Adrenal gland (tissue), 5 donors: ENCODE results near the gene IYD.

Experiments
- POLR2A ChIP-seq, 2 donors: fragments of 450-650 bp; IDR thresholded peaks; one replicate each; pipeline ENCODE4 v1.6.1; 2017; ENCODE audit warnings: antibody characterized with exemption in 2 of 2, mild to moderate bottlenecking in 2 of 2, moderate library complexity in 1 of 2
- TF ChIP-seq, protein P1 (sequence below), 6 experiments: fragments of 450-650 bp in 4 of 6; fragments of 200-600 bp in 2 of 6; sonication (generic) in 1 of 6; IDR thresholded peaks; 1 replicate in 5 of 6; 2 replicates in 1 of 6; pipeline versions ENCODE4 v1.5.1 to v1.8.0; 2016 to 2021; ENCODE audit warnings: antibody characterized with exemption in 6 of 6, mild to moderate bottlenecking in 2 of 6, moderate library complexity in 1 of 6
- donor health status: DM: no; HTN: no; CAD: no.

DNA sequence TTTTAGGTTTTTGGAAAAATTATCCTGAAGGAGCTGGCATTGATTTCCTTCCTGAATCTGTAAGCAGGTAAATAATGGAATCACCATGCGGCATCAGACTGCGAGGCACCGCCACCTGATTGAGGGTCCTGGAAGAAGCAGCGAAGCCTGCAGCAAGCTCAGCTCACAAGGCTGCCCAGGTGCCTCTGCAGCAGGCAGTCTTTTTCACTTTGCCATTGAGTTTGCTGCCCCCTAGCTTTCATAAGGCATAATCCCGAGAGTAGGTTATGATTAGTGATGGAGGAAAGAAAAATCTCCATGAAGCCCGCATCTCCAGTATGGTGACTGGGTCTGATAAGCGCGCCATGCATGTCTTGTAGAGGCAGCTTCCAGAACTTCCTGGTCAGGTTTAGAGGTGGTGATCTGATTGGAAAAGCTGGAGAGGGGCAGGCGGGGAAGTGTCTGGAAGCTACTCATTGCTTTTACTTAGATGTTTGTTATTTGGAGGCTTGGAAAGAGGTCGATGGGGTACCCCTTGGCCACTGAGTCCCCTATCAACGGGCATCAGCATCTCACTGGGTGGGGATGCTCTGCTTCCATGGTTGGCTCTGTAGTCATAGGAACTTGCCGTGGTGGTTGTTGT lies 26.7 kb downstream of the IYD start:
- TF ChIP-seq, protein P1, sequence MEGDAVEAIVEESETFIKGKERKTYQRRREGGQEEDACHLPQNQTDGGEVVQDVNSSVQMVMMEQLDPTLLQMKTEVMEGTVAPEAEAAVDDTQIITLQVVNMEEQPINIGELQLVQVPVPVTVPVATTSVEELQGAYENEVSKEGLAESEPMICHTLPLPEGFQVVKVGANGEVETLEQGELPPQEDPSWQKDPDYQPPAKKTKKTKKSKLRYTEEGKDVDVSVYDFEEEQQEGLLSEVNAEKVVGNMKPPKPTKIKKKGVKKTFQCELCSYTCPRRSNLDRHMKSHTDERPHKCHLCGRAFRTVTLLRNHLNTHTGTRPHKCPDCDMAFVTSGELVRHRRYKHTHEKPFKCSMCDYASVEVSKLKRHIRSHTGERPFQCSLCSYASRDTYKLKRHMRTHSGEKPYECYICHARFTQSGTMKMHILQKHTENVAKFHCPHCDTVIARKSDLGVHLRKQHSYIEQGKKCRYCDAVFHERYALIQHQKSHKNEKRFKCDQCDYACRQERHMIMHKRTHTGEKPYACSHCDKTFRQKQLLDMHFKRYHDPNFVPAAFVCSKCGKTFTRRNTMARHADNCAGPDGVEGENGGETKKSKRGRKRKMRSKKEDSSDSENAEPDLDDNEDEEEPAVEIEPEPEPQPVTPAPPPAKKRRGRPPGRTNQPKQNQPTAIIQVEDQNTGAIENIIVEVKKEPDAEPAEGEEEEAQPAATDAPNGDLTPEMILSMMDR (IDR thresholded peaks at IDR 0.05), result peak; percentile 49 to 74 (median 62)
- TF ChIP-seq POLR2A (IDR thresholded peaks at IDR 0.05), result no peak
